Bone marrow (tissue), 2 donors: ENCODE measurements around the gene CORO6.

ENCODE experiments used
- DNase-seq, 2 donors: peaks; one replicate each; lab custom pipeline; 2025; lab: John Stamatoyannopoulos, UW

CORO6 gene

DNA sequence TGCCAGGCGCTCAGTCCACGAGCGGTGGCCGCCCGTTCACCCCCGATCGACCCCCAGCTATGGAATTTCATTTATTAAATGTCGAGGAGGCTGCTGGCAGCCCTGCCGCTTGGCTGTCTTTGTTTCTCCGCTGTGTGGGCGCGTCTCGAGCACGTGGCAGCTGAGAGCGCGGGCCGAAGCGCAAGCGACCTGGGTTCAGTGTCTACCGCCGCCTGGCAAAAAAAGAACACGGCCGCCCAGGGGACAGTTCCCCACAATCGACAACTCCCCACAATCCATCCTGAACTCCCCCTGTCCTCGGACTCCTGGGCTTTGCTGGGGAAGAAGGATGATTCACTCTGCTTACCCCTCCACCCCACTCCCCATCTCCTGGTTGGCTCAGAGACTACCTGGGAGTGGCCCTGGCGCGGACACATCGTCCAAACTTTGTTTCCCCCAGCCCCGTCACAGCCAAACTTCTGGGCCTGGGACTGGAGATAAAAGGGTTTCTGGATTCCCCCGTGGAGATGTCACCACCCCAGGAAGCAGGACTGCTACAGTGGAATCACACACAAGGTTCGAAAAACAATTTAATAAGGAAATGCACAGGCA, 31.5 kb downstream of the CORO6 start:
- DNase-seq, result no peak

DNA sequence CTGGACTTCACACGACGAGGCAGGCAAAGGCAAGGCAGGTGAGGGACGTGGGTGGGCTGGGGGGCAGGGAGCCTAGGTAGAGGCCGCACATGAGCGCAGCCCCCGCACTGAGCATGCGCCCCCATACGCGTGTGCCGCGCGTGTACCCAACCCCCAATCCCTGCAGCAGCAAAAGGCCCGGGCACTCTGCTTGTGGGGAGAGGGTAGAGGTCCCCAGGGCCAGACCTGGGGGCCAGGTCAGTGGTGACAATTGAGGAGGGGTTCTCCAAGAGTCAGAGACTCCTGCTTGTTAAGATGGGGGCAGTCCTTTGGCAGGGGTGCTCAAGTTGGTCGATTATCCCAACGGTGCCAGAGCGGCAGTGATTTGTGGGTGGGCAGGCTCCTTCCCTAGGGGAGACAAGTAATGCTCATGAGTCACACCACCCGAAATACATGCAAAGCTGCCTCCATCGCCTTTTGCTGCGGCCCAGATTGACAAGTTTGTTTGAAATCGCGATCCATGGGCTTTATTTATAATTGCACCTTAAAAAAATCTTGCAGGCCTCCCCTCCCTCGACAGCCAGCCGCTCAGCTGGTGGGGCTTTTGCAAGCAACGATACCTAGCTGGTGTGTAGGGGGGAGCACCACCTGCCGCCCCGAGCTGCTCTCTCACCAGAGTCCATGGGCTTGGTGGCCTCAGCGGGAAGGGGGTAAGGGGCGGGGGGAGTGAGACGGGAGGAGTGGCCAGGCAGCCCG, 32.1 kb downstream of the CORO6 start:
- DNase-seq, result no peak

DNA sequence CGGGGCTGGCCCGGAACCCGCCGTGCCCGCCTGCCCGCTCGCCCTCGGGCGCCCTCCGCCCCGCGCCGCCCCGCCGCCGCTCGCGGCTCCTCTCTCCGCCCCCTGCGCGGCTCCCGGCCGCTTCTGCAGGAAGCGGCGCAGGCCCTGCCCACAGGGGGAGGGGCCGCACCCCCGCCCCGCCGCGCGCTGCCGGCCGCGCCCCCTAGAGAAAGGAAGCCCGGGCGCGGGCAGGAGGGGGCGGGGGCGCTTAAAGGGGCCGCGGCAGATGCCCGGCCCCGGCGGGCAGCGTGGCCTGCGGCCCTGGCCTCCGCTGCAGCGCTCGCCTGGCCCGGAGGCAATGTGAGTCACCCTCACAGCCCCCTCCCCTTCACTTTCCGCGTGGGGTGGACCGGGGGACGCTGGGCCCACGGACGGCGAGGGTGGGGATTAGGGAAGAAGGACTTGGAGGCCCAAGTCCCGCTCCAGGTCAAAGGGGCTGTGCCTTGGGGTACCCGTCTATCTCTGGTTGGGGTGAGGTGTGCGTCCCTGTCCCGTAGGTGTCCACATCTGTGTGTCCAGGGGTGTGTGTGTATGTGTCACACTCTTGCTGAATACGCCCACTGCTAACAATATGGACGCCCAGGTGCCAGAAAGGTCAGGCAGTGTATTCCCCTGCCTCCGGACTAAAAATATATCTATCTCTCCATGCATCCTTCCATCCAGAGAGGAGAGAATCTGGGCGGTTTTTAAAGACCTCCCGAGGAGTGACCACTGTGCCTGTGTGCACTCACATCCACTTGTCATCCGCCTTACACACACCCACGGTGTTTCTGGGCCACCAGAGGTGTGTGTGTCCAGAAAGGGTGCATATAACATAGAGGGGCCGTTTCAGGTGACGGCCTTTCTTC, 32.9 kb downstream of the CORO6 start, which contains the start of gene GIT1:
GIT1 (minus strand) TSS at position 125 of the 887 bp plus-strand sequence. CDS start 270 bp downstream, outside the sequence.
- peak; percentile 40 to 69 for DNase-seq

DNA sequence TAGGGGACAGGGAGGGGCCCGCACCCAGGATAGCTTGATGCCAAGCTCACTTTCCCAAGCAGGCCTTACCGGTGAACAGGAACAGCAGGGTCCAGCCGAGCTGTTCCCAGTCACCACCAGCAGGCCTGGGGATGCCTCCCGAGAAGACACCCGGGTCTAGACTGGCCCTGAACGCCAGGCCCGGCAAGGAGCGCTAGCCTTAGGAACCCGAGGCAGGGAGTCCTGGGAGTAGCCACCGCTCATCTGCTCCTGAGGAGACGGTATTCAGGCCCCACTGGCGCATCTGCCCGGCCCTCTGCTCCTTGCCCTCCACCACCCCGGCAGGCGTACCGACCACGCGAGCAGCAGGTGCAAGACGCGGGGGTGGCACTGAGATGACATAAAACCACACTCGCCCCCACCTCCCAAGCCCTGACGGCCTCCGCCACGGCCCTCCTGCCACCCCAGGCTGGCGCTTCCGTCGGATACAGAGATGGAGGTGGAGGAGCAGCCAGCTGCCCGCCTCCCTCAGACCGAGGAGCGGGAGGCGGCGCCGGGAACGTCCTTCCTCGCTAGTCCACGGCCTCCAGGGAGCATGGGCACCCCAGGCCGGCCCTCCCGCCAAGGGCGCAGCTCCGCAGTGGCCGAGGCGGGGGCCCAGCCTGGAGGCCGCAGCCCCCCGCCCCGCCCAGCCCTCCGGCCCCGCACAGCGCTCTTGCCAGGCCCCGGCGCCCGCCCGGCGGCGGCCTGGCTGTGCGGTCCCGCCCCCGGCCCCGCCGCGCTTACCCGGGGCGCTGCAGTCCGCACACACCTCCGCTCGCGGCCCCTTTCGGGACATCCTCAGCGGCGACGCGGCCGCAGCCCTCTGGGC, 33.9 kb downstream of the CORO6 start:
- DNase-seq, result no peak

DNA sequence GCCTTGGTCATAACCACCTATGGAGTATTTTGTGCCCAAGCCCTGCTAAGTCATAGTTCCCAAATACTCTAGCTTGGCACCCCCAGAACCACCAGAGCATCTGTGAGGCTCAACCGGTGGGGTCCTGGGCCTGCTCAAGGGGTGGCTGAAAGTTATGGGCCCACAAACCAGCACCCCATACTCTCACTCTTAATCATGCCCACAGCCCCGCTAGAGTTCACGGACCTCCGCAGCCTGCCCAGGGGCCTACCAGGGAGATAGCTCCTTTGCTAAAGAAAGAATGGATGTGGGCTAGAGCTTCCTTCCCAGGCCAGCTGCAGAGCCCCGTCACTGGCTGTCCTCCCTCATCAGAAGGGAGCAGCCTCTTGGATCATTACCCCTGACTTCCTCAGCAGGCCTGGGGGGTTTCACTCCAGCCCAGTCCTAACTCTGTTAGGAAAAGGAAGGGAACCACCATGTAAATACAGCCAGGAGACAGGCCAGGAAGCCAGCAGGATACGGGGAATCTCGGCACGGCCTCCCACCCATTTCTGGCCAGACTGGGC, 34.6 kb downstream of the CORO6 start:
- no peak for DNase-seq

DNA sequence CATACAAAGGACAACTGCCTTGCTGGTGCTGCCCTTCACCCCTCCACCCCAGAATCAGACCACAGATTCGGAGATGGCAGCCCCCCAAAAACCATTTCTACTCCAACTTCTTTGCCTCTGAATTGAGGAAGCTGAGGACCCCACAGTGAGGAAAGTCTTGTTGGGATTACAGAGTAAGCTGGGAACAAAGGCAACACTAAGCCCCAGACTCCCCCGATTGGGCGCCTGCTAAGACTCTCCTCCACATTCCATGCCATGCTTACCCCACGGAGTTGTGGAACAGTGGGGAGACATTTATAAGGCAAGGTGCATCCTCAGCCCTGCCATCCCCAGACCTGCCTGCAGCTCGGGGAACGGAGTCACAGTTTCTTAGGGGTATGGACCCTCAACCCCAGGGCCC, 35.1 kb downstream of the CORO6 start:
- no peak for DNase-seq

DNA sequence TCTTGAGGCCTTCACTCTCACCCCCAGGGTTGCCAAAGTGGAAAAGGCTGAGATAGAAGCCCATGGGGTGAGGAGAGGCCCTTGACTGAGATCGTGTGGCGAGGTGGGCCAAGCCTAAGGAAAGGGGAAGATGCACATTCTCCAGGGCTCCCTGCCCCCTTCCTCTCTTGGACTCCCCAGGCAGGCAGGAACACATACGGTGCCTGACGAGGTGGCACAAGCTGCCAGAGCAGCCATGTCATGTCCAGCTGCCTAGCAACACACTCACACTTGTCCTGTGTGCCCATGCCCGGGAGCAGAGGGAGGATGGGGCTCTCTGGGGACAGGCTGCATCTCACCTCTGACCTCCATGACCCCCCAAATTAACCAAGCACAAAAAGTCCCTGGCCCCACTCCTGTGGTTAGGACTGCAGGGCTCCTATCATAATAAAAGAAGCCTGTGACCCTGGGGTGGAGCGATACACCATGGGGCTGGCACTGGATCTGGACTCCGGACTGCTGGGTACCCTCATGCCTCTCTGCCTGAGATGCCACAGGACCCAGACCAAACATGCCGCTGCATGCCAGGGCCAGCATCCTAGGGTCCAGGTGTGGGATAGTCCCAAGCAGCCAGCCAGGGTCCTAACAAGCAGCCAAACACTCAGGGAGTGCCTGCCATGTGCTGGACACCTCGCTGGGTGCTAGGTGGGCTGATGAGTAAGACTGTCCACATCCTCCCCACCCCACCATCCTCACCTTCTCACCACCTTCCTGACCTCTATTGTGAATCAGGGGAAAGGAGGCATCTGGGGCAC, 35.8 kb downstream of the CORO6 start:
- no peak for DNase-seq

DNA sequence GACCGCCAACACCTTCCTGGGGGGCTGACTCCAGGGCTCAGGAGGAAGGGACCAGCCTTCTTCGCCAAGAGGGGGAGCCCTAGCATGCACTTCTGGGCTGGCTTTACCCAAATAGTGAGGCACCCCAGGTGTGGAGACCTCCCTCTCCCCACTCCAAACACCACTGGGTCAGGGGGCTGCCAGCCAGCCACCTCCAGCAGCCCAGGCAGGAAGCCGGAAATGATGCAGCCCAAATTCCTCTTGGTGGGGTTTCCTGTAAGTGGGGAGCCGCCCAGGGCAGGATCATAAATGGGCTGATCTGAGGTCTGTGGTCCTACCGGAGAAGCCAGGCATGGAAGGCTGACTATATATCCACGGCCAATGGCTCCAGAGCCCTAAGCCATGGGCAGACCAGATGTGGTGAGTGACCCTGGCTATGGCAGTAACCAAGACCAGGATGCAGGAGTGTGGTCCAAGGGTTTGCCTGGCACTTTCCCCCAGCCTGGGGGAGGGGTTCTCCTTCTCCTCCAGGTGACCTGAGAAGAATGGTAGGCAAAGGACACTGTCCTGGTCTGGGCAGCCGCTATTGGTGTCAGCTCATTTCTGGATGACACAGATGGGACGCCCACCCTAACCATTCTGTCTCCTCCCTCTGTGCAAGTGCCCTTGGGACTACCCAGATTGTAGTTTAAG, 37.5 kb downstream of the CORO6 start:
- no peak for DNase-seq

DNA sequence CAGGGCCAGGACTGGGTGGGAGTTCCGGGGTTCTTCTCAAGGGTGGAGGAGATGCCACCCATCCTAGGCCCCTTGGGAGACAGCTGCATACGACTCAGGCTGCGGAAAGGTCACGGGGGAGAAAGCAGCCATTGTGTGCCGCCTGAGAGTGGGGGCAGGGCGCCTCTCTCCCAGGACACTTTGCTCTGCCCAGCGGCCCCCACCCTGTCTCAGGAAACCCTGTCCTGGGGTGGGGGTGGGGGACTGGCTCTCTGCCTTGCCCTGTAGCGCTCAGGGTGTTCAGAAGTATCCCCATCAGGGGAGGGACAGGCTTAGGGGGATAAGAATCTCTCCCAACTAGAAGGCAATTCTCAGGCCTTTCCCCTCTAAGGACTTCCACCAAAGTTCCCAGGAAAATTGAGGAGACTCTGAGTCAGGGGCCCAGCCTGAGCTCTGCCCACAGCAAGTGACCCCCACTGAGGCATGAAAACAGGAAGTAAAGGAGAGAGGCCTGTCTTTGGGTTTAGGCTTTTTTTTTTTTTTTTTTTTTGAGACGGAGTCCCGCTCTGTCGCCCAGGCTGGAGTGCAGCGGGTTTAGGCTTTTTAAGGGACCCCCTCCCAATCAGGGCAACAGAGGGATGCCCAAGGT, 38.1 kb downstream of the CORO6 start:
- no peak for DNase-seq

DNA sequence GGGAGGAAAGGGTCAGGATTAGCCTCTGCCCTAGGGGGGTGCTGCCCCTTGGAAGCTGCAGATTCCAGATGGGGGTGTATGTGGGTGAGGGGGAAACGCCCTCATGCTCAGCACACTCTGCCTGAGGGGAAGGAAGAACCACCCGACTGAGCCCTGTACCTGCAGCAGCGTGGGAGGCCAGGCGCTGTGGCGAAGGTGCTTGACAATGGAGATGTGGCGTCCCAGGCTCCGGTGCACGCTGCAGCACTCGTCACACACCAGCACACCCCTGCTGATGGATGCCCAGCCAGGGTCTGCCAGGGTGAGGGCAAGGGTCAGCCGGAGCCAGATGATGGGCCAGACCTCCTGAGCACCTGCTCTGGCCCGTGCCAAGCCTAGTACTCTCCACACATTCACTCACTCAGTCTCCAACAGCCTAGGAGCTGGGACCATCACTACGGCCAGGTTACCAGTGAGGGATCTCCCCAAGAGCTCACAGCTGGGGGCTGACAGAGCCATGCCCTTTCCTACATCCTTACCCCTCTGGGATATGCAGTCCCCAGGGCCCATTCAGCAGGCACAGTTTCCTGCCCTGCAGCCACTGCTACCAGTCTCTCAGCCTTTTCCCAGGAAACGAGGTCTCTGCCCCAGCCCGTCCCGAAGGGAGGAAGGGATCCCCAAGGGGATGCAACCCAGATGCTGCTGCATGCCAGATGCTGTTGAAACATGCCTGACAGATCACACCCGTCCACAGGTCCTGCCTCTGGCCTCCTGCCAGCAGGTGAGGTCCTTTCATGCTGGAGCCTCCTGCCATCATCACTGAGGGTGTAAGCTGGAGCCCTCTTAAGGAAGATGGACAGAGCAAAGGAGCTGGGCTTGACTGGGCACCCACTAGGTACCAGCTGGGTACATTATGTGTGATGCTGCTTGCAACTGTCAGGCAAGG, 39.1 kb downstream of the CORO6 start:
- no peak for DNase-seq

DNA sequence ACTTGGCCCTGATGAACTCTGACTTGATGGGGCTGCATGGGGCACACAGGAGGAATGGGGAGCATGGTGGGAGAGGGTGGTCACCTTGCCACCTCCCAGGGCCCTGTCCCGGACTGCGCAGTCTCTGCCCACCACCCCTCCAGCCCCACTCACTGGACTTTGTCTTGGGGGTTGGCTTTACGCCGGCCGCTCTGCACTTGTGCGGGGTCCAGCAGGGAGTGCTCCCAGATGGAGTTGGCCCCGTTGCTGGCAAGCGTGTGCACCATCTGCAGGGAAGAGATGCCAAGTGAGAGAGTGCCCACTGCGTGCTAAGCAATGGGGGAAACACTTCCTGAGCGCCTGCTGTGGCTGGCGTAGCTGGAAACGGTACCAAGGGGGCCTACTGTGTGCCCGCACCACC, 39.9 kb downstream of the CORO6 start:
- no peak for DNase-seq

DNA sequence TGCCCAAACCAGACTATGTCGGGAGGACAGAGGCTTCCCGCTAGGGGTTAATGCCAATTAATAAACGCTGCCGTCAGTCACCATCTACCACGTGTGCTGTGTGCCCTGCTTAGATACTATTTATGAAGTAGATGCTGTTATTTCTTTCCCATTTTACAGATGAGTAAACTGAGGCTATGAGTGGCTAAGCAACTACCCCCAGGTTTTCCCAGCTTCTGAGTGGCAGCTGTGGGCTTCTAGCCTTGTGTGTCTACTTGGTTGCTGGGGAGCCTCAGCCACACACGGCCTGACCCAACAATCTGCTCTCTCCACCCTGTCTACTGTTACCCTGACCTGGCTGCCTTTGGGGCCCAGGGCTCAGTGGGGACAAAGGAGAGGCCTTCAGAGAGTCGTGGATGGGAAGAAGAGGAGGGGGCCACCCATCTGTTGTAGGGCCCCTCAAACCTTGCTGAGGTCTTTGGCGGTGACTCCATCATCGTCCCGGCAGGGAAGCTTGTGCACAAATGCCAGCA, 40.4 kb downstream of the CORO6 start:
- DNase-seq, result no peak

DNA sequence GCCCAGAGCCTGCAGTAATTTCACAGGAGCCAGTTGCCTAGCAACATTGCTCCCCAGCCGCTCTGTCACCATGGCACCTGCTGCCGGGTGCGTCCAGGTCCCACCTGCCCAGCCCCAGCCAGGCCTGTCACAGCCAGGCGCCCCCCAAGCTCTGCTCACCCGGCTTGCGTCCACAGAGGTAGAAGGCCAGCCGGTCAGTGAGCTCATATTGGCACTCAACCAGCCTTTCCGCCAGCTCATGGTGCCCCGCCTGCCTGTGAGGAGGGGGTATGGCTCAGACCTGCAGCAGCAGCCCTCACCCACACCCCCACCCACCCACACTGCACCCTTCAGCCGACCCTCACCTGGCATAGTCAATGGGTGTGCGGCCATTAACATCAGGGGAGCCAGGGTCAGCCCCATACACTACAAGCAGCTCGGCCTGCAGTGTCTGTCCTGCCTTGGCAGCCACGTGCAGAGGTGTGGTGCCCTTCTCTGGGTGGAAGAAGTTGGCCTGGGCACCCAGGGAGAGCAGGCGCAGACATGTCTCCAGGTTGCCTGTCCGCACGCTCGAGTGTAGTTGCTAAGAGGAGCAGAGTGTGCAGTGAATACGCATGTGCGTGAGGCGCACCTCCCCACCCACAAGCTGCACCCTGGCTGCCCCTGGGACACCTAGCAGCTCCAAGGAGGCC, 41.0 kb downstream of the CORO6 start:
- no peak for DNase-seq

DNA sequence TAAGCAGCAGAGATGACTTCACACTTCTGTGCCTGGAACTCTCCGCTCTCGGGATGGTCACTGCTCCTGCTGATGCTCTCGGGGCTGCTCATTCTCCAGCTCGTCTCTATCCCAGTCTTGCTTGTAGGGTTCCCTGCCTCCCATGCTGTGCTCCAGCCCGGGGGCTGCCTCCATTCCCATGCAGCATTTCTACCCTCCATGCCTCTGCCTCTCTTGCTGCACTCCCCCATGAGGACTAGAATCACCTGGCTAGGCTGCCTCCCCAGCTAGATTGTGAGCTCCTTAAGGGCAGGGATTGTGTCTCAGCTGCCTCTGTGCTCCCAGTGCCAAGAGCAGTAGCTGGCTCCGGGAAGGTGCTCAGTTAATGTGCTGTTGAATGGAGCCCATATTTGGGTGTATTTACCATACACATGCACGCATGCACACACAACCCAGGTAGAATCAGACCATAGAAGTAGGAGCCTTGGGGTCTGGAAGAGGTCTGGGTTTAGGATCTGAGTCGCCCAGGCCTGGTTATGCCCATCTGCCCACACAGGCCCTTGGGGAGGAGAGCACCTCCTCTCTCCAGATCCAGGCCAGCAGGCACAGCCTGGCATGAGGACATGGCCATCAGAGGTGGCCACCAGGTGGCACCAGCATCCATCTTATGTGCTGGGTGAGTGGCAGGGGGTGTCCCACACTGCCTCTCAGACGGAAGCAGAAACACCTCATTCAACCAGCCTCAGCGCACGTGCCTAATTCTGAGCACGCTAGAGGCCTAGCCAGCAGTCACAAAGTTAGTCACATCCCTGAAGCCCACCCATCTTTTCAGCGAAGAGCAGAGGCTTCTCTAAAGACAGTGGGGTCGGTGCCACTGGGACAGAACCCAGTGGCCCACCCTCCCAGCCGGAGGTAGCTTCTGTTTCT, 42.6 kb downstream of the CORO6 start:
- peak; percentile 63 to 76 for DNase-seq

DNA sequence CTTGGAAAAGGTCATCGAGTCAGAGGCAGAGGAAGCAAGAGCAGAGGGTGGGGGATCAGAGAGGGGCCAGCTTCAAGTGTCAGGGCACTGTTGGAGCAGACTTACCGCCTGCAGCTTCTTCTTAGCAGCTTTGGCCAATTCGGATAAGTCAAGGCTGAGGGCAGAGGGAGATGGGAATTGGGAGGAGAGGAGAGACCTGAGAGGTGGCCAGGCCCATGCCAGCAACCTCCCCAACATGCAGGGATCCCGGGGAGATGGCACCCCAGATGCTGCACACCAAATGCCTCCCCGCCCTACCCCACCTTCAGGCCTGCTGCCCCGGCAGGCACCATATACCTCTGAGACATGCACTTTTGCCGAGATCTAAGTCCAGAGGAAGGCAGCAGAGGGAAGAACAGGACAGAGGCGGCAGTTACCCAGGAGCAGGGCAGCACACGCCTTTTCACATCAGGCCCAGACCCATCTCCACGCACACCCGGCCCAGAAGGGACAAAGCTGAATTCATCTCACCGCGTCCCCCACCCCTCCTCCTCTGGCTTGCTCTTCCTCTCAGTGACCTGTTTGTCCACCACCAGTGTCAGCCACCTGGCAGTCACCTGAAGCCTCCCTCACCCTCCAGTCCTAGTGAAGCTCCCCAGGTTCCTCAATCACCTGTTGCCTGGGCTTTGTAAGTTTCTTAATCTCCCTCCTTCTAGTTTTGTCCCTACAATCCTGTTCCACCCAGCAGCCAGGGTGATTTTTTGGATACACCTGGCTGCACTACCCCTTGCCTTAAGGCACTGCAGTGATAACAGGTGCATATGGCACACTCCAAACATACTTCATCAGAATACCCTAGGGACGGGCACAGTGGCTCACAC, 43.9 kb downstream of the CORO6 start:
- no peak for DNase-seq
